ENCODE results near the gene DDOST.
"Not testable (repeated sequence)": the region's sequence is repeated elsewhere in the genome, so short reads cannot be mapped to it uniquely, and the experiment has no call there.

The DDOST gene

GRCh38 chr1:20684050-20684620 lies 23.0 kb upstream of the DDOST start:
- TF ChIP-seq CTCF (IDR thresholded peaks at IDR 0.05; ENCODE audit: low read depth, low read length) = no peak
- Histone ChIP-seq H3K36me3 (no peaks in the 10 kb centered on the region), H3K27ac (no peak overlapping the region), H3K9me3 (ENCODE audit: severe bottlenecking) (no peaks in the 10 kb centered on the region), H3K27me3 (ENCODE audit: insufficient read depth, low read depth, severe bottlenecking) (no peaks in the 10 kb centered on the region), H3K4me3 (ENCODE audit: low read depth, low read length) (no peak overlapping the region)
- no peak for DNase-seq

- Histone ChIP-seq H3K36me3 (no peaks in the 10 kb centered on the region), H3K27ac (no peak overlapping the region), H3K4me3 (ENCODE audit: low read depth, low read length) (no peak overlapping the region), H3K9me3 (ENCODE audit: severe bottlenecking) (no peaks in the 10 kb centered on the region), H3K27me3 (ENCODE audit: insufficient read depth, low read depth, severe bottlenecking) (no peaks in the 10 kb centered on the region)
- TF ChIP-seq CTCF (IDR thresholded peaks at IDR 0.05; ENCODE audit: low read depth, low read length) = no peak
- DNase-seq = no peak
Measured at GRCh38 chr1:20683614-20684013, 22.4 kb upstream of the DDOST start.

- DNase-seq = no peak
- Histone ChIP-seq H3K27me3 (ENCODE audit: insufficient read depth, low read depth, severe bottlenecking) (no peaks in the 10 kb centered on the region), H3K4me3 (ENCODE audit: low read depth, low read length) (no peak overlapping the region), H3K27ac (no peak overlapping the region), H3K9me3 (ENCODE audit: severe bottlenecking) (no peaks in the 10 kb centered on the region), H3K36me3 (no peaks in the 10 kb centered on the region)
- TF ChIP-seq CTCF (IDR thresholded peaks at IDR 0.05; ENCODE audit: low read depth, low read length) = no peak
Measured at GRCh38 chr1:20682571-20683236, 21.5 kb upstream of the DDOST start.

- no peak for DNase-seq
- Histone ChIP-seq H3K36me3 (no peaks in the 10 kb centered on the region), H3K27me3 (ENCODE audit: insufficient read depth, low read depth, severe bottlenecking) (no peaks in the 10 kb centered on the region), H3K27ac (no peak overlapping the region), H3K4me3 (ENCODE audit: low read depth, low read length) (no peak overlapping the region), H3K9me3 (ENCODE audit: severe bottlenecking) (no peaks in the 10 kb centered on the region)
- no peak for TF ChIP-seq CTCF (IDR thresholded peaks at IDR 0.05; ENCODE audit: low read depth, low read length)
Measured at GRCh38 chr1:20681999-20682398, 20.8 kb upstream of the DDOST start.

- H3K27me3 ChIP-seq (ENCODE audit: insufficient read depth, low read depth, severe bottlenecking) = no peaks in the 10 kb centered on the region
- no peaks in the 10 kb centered on the region for H3K9me3 ChIP-seq (ENCODE audit: severe bottlenecking)
- no peak overlapping the region for H3K27ac ChIP-seq
- no peak for TF ChIP-seq CTCF (IDR thresholded peaks at IDR 0.05; ENCODE audit: low read depth, low read length)
- no peaks in the 10 kb centered on the region for H3K36me3 ChIP-seq
- DNase-seq = no peak
- H3K4me3 ChIP-seq (ENCODE audit: low read depth, low read length) = no peak overlapping the region
Measured at GRCh38 chr1:20680269-20680668, 19.1 kb upstream of the DDOST start.

- no peak for TF ChIP-seq CTCF (IDR thresholded peaks at IDR 0.05; ENCODE audit: low read depth, low read length)
- no peak overlapping the region for H3K4me3 ChIP-seq (ENCODE audit: low read depth, low read length)
- H3K27ac ChIP-seq = no peak overlapping the region
- H3K36me3 ChIP-seq = no peaks in the 10 kb centered on the region
- DNase-seq = no peak
- H3K27me3 ChIP-seq (ENCODE audit: insufficient read depth, low read depth, severe bottlenecking) = no peaks in the 10 kb centered on the region
- H3K9me3 ChIP-seq (ENCODE audit: severe bottlenecking) = no peaks in the 10 kb centered on the region
Measured at GRCh38 chr1:20678599-20678998, 17.4 kb upstream of the DDOST start.

- DNase-seq; H3K27me3 ChIP-seq (ENCODE audit: insufficient read depth, low read depth, severe bottlenecking); H3K36me3 ChIP-seq; H3K27ac ChIP-seq; H3K4me3 ChIP-seq (ENCODE audit: low read depth, low read length); H3K9me3 ChIP-seq (ENCODE audit: severe bottlenecking): not testable (repeated sequence)
Measured at GRCh38 chr1:20673626-20674025, 12.5 kb upstream of the DDOST start.

All from WERI-Rb-1 (cell line).